Hematopoietic multipotent progenitor cell treated with erythropoietin and hydrocortisone succinate and interleukin-3 and kit ligand, for 15 days (in vitro differentiated cells): ENCODE data around the gene CPA4.
"Not testable (repeated sequence)": the region's sequence is repeated elsewhere in the genome, so short reads cannot be mapped to it uniquely, and the experiment has no call there.

ENCODE experiments used
- DNase-seq: peaks from one replicate; pipeline ENCODE4 v3.0.0-alpha.2; 2015; ENCODE audit warnings: low spot score

CPA4 gene, protein sequence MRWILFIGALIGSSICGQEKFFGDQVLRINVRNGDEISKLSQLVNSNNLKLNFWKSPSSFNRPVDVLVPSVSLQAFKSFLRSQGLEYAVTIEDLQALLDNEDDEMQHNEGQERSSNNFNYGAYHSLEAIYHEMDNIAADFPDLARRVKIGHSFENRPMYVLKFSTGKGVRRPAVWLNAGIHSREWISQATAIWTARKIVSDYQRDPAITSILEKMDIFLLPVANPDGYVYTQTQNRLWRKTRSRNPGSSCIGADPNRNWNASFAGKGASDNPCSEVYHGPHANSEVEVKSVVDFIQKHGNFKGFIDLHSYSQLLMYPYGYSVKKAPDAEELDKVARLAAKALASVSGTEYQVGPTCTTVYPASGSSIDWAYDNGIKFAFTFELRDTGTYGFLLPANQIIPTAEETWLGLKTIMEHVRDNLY

DNA sequence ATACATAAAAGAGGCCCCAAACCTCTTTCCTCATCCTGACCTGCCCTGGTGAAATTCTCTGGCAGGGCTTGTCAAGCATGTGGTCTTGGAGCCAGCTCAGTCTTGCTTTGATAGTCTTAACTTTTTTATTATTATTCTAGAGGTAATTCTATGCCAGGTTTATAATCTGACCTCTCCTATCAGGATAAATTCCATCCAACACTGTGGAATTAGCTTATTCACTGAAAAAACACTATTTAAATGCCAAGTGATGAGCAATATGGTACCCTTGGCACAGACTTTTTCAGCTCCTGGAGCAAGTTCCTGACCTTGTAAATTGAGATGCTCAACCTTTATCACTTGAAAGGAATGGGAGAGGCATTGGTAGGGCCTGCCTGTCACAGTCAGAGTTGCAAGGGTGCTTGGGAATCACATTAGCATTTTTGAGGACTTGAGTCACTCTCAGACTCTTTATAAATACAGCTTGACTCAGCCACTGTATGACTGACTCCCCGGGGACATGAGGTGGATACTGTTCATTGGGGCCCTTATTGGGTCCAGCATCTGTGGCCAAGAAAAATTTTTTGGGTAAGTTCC lies at the start of gene CPA4:
TSS of gene CPA4 (plus strand) at position 480 of the 576 bp plus-strand sequence. CDS start at position 500, 20 bp downstream.
- DNase-seq = no peak

DNA sequence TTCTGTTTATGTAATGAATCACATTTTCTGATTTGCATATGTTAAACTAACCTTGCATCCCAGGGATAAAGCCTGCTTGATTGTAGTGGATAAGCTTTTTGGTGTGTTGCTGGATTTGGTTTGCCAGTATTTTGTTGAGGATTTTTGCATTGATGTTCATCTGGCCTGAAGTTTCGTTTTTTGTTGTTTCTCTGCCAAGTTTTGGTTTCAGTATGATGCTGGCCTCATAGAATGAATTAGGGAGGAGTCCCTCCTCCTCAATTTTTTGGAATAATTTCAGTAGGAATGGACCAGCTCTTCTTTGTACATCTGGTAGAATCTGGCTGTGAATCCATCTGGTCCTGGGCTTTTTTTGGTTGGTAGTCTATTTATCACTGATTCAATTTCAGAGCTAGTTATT lies 49.5 kb upstream of the CPA4 start:
- not testable (repeated sequence) for DNase-seq

DNA sequence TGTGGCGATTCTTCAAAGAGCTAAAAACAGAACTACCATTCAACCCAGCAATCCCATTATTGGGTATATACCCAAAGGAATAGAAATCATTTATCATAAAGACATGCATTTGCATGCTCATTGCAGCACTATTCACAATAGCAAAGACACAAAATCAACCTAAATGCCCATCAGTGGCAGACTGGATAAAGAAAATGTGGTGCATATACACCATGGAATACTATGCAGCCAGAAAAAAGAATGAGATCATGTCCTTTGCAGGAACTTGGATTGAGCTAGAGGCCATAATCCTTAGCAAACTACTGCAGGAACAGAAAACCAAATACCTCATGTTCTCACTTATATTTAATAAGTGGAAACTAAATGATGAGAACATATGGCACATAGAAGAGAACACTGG lies 46.5 kb upstream of the CPA4 start:
- not testable (repeated sequence) for DNase-seq

DNA sequence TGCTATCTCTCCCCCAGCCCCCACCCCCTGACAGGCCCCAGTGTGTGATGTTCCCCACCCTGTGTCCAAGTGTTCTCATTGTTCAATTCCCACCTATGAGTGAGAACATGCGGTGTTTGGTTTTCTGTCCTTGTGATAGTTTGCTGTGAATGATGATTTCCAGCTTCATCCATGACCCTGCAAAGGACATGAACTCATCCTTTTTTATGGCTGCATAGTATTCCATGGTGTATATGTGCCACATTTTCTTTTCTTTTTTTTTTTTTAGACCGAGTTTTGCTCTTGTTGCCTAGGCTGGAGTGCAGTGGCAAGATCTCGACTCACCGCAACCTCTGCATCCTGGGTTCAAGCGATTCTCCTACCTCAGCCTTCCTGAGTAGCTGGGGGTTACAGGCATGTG lies 44.1 kb upstream of the CPA4 start:
- not testable (repeated sequence) for DNase-seq

DNA sequence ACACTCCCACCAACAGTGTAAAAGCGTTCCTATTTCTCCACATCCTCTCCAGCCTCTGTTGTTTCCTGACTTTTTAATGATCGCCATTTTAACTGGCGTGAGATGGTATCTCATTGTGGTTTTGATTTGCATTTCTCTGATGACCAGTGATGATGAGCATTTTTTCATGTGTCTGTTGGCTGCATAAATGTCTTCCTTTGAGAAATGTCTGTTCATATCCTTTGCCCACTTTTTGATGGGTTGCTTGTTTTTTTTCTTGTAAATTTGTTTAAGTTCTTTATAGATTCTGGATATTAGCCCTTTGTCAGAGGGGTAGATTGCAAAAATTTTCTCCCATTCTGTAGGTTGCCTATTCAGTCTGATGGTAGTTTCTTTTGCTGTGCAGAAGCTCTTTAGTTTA lies 43.3 kb upstream of the CPA4 start:
- DNase-seq = not testable (repeated sequence)

DNA sequence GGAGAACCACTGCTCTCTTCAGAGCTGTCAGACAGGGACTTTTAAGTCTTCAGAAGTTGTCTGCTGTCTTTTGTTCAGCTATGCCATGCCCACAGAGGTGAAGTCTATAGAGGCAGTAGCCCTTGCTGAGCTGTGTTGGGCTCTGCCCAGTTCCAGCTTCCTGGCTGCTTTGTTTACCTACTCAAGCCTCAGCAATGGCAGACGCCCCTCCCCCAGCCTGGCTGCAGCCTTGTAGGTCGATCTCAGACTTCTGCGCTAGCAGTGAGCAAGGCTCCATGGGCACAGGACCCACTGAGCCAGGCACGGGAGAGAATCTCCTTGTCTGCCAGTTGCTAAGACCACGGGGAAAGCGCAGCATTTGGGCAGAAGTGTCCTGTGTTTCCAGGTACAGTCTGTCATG lies 38.4 kb upstream of the CPA4 start:
- DNase-seq = no peak

DNA sequence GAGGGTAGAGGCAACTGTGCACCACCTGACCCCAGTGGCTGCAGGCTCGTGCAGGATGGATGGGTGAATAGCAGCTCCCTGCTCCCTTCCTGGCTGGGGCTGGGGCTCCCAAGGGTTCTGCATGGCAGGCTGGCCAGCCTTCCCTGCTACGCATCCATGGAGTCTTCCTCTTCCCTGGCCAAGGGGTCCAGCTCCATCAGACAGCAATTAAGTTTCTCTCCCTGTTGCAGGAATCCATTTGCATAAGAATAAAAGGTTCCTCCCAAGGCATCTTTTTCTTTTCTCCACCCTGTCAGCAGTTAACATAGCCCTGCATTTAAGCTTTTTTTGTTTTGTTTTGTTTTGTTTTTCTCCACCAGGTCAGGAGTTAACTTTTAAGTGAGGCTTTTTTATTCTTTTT lies 36.3 kb upstream of the CPA4 start:
- DNase-seq = no peak

DNA sequence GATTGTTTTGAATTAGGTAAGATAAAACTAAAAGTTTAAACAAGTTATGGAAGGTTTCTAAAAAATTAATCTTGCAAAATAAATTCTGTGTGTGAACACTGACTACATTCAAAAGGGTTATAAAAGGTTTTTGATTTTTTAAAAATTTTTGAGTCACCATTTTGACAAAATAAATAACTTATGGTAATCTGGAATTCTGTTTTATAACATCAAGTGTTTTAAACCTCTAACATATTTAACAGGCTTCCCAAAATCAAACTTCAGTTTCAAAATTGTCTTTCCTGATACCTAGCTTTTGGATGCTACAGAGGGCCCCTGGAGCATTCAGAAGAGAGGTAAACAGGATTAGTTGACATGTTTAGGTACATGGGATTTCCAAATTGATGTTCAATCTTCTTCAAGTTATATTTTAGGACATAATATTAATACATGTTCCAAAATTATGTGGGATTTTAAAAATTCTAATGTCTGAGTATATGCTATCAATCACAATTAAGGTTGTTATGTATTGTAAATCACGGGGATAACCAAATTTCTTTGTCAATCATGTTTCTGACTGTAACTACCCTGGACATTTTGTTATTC lies 34.4 kb upstream of the CPA4 start:
- DNase-seq = no peak

DNA sequence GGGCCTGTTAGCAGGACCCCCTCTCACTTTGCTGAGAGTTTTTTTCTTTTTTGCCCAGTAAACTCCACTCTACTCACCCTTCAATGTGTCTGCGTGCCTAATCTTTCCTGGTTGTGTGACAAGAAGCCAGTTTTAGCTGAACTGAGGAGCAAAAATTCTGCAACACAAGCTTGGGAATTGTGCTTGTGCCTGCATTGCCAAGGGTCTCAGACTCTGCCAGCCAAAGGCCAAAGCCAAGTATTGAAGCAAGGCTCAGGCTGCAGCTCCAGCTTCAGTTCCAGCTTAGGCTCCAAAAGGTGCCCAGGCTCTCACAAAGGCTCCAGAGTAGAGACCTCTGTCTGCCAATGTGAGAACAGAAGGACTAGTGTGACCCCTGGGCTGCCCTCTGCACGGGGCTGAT lies 30.5 kb upstream of the CPA4 start:
- DNase-seq = no peak

DNA sequence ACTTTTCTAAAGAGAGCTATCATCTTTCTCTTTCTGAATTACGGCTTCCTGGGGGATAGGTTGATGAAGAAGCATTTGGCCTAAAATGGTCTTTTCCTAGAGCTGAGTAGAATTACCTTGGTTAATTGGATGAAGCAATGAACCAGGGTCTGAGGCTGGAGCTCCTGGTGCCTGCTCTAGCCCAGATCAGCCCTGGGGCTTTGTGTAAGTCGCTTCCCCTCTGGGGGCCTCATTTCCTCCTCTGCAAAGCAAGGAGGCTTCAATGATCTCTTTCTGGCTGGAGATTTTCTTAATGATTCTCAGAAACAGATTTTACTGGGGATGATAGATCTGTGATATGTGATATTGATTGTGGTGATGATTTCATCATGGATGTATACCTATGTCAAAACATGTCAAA lies 29.8 kb upstream of the CPA4 start:
- DNase-seq = no peak

DNA sequence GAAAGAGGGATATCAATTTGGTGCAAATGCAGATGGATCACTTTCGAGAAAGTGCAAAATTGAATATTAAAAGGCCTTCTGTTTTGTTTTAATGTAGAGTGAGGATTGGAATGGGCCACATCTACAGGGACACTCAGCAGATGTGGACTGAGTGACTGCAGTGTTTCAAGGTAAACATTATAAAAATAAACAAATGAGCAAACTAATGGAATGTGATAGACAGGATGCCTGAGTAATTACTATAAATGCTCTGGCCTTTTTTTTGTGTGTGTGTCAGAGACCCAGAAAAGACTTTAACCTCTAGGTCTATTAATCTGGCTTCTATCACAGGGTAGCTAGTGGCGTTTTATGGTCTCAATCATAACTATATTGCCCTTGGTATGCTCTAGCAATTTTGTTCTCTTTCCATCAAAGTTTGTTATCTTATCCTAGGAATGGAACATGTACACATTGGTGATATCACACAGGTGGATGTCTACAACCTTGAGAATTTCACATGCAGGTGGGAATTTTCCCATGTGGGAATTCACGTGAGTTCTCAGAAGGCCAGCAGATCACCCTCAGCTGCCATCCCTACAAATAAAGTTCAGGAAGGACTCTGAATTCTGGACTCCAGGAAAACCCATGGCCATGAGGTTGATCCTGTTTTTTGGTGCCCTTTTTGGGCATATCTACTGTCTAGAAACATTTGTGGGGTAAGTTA lies 26.6 kb upstream of the CPA4 start, which contains the start of gene CPA2:
TSS of gene CPA2 (plus strand) at position 606 of the 703 bp plus-strand sequence. CDS start at position 625, 19 bp downstream.
- DNase-seq = no peak

DNA sequence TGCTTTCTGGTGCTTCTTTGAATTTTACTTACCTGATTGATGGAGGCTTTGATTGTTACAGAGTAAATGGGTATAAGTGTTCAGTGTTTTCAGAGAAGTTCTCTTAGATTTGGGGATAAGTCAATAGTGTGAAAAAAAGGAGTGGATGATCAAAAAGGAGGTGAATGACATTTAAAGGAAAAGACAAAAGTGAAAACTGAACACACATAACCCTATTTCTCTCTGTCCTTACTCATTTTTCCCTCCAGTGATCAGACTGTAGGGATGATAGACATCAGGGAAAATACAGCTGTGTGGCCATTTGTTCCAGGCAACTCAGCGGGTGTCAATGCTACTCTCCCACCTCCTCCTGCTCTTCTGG lies 26.0 kb upstream of the CPA4 start:
- no peak for DNase-seq

DNA sequence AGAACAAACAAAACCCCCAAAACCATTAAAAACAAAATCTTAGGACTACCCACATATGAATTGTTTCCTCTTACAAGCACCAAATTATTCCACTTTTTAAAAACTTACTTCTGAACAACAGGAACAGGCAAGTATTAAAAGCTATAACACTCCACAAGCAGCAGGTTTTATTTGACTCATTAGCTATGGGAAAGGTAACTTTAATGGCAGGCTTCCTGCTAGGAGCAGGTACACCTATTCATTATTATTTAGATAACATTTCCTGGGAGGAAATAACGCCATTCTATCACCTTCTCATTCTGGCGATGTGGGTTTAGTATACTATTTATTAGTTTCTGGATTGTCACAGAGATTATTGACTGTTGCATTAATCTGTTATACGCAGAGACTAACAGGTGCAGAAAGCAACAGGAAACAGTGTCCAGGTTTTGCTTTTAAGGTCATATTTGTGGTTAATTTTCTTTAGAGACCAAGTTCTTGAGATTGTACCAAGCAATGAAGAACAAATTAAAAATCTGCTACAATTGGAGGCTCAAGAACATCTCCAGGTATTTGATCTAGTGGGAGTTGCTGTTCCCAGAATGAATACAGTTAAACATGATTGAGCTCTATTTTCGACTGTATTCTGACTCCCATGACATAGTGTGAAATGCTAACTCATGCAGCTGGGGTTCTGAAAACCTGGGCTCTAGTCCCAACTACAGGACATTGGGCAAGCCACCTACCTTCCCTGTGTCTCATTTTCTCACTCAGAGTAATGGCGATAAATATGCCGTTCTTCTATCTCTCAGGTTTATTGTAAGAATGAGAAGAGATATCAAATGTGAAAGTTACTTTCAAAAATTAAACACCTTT lies 24.3 kb upstream of the CPA4 start:
- no peak for DNase-seq

DNA sequence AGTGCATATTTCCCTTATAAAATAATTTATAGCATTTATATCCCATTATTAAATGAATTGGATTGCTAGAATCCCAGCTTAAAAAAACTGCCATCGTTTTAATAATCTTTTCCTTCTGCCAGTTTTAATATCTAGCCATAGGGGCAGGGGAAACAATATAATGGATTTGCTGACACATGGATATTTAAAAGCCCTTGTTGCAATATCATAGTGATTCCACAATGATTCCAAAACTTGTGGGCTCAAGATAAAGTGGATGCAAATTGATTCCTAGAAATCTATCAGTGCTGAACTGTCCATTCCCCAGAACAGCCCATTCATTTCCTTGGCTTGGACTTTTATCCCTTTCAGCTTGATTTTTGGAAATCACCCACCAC lies 23.7 kb upstream of the CPA4 start:
- DNase-seq = no peak

DNA sequence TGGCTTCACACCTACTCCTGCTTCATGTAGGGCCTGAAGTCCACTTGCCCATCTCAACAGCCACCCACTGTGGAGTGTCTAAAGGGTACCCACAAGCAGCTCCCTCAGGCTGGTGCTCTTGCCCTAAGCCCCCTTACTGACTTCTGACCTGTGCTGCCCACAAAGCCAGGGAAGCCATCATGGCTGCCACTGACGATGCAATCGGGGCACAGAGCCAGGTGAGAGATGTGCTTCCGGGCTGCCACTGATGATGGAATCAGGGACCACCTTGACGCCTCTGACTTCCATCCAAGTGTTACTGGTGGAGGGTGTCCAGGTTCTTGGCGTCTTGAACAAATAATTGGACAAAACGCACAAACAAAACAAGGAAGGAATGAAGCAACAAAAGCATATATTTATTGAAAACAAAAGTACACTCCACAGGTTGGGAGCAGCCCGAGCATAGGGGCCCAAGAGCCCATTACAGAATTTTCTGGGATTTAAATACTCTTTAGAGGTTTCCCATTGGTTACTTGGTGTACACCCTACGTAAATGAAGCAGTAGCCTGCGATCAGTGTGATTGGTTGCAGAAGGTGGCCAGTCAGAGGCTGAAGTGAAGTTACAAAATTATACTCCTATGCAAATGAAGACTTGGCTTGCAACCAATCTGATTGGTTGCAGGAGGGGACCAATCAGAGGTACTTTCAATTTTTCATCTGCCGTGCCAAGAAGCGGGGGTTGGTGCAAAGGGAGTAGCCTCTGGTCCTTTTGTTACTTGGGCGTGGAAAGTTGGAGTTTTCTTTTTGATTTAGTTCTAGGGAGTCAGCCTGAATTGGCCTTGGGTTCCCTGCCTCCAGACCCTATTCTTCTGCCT lies 21.8 kb upstream of the CPA4 start:
- no peak for DNase-seq

DNA sequence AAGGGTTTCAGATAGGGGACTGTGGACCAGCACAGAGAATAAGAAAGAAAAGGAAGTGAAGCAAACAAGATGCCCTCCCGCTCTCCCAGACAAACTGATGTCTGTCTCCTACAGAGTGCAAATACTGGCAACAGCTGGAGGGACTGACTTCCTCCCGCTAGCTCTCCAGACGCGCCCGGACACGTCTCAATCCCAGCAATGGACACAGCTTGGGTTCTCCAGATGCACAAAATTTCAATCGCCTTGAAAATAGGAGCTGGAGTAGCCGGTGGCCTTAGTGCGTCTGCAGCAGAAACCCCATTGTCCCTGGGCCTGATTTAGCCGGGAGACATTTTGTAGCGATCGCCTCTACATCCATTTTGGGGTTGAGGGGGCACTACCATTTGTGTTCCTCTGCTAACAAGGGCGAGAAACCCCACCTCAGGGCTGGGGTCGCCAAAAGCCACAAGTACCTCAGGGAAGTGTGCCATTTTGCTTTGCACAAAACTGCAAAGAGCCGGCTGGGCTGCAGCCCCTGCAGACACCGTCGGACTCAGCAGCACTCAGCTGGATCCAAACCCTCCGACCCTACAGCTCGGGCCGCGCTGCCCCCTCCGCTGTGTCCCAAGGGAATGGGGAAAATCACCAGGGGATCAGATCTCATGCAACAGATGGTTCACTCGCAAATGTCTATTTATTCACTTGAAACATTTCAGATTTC lies 20.4 kb upstream of the CPA4 start:
- no peak for DNase-seq

DNA sequence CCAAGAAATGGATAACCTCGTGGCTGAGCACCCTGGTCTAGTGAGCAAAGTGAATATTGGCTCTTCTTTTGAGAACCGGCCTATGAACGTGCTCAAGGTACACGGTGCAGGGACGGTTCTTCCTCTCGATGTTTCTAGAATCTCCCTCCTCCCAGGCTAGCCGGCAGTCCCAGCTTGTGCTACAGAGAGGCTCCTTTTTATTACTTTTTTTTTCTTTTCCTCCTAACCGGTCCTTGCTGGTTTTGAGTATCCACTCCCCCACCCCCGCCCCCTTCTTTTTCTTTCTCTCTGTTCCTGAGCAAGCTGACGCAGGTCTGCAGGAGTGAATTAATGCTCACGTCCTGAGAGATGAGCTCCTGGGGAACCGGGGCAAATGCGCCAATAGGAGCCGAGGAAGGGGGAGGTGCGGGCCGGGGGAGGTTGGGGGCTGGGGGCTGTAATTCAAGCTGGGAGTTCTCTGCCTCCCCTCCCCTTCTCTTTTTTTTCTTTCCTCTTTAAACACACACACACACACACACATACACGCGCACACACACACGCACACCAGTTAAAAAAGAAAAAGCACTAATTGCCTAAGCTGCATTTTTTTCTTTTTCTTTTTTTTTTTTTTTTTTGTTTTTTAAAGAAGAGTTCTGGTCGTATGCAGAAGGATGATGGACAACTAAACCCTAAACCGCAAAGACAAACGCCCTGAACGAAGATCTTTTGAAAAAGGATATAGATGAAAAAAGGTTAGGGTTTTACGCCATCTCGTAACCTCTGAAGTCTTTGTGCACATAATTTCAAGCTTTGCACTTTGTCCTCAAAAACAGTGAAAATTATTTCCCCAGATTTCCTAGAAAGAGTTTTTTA lies 19.7 kb upstream of the CPA4 start:
- no peak for DNase-seq

DNA sequence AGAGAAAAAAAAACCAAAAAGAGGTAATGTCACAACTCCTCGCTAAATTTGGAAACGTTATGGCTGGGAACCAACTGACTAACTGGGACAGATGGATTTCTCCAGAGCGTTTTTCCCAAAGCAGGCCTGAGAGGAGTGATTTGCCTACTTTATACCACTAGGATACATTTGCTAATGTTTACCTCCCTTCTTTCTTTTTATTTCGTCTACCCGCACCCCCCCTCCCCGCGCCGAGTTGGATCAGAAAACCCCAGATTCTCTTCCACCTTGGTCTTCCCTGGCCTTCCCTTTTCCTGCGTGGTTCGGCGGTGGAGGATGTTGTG lies 19.1 kb upstream of the CPA4 start:
- DNase-seq = no peak

DNA sequence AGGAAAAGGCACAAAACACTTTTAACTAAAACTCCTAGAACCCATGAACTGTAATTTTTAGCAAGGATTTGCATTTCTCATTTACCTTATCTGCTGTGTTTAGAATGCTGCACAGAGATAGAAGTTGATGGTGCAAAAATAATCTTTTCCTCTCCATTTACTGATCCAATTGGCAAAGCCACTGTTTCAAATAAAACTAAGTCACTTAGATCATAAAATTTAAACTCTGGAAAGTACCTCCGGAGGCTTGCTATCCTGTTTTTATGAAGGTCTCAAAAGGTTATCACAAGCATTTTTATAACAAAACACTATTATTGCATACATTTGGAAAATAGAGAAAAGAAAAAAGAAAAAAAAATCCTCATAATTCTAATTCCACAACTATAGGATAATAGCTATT lies 18.7 kb upstream of the CPA4 start:
- DNase-seq = no peak
